Thyroid gland (tissue), 4 donors: Measurements from ENCODE around the gene CORO1A.

ENCODE experiments used
- CTCF ChIP-seq, 6 experiments: fragments of 200-600 bp in 3 of 6; fragments of 450-650 bp in 3 of 6; sonication (generic) in 3 of 6; IDR thresholded peaks; one replicate each; pipeline ENCODE4 v1.5.1; 2016 to 2019; ENCODE audit warnings: antibody characterized with exemption in 6 of 6, mild to moderate bottlenecking in 2 of 6, inconsistent platforms in 1 of 6, moderate library complexity in 1 of 6
- POLR2A ChIP-seq, 2 donors: fragments of 450-650 bp; IDR thresholded peaks; one replicate each; pipeline ENCODE4 v1.6.1; 2017; ENCODE audit warnings: antibody characterized with exemption in 2 of 2, mild to moderate bottlenecking in 2 of 2, moderate library complexity in 1 of 2

GRCh38 chr16:30179195-30179594 is 4.2 kb upstream of the CORO1A start:
- no peak for TF ChIP-seq CTCF (IDR thresholded peaks at IDR 0.05)
- TF ChIP-seq POLR2A (IDR thresholded peaks at IDR 0.05): no peak
